HG03565 (cell line): Measurements from ENCODE around the gene SLC12A3.

Experiments used
- ATAC-seq: cut with Tn5 transposase; IDR thresholded peaks from one replicate; pipeline ENCODE4 v1.9.1; 2021; ENCODE audit warnings: mild to moderate bottlenecking, moderate library complexity; ENCODE audit not compliant: unreplicated experiment

Gene SLC12A3, protein sequence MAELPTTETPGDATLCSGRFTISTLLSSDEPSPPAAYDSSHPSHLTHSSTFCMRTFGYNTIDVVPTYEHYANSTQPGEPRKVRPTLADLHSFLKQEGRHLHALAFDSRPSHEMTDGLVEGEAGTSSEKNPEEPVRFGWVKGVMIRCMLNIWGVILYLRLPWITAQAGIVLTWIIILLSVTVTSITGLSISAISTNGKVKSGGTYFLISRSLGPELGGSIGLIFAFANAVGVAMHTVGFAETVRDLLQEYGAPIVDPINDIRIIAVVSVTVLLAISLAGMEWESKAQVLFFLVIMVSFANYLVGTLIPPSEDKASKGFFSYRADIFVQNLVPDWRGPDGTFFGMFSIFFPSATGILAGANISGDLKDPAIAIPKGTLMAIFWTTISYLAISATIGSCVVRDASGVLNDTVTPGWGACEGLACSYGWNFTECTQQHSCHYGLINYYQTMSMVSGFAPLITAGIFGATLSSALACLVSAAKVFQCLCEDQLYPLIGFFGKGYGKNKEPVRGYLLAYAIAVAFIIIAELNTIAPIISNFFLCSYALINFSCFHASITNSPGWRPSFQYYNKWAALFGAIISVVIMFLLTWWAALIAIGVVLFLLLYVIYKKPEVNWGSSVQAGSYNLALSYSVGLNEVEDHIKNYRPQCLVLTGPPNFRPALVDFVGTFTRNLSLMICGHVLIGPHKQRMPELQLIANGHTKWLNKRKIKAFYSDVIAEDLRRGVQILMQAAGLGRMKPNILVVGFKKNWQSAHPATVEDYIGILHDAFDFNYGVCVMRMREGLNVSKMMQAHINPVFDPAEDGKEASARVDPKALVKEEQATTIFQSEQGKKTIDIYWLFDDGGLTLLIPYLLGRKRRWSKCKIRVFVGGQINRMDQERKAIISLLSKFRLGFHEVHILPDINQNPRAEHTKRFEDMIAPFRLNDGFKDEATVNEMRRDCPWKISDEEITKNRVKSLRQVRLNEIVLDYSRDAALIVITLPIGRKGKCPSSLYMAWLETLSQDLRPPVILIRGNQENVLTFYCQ

GRCh38 chr16:56864960-56865359, at the start of gene SLC12A3:
Gene SLC12A3, plus strand, starts transcription at chr16:56865207. Its CDS starts 29 bp downstream, at chr16:56865236.
- no peak for ATAC-seq

- no peak for ATAC-seq
Measured at GRCh38 chr16:56815721-56816120, 49.3 kb upstream of the SLC12A3 start.

DNA sequence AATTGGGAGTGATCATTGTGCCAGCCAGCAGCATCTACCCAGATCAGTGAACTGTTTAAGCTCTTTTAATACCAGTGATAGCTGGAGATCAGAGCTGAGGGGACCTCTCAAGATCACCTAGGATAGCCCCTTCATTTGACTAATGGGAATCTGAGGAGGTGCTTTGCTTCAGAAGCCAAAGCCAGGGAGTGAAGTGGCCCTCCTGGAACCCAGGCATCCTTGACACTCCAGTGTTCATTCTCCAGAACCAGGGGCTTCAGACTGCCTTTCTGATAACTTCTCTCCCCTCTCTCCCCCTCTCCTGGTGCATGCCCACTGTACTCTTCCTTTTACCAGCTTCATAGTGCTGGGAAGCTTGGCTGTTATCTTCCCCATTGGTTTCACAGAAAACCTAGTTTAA, 48.0 kb upstream of the SLC12A3 start:
- ATAC-seq = no peak

DNA sequence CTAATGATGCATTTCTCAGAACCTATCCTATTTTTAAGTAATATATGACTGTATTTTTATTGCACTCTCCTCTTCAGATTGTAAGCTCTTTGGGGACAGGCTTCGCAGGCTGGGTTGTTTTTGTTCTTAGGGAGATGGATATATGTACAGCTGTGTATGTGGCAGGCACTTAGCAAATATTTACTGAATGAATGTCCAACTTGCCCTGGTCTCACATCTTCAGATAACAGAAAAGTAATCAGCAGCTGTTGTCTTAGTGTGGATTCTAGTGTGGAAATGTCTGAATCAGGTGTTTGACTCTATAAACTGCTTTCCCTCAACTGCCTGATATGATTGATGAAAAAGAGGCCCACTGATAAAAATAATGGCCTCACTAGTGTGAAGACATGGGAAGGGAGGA, 47.1 kb upstream of the SLC12A3 start:
- no peak for ATAC-seq

- no peak for ATAC-seq
Measured at GRCh38 chr16:56823081-56823733, 41.8 kb upstream of the SLC12A3 start.

GRCh38 chr16:56824331-56824730, 40.7 kb upstream of the SLC12A3 start:
- ATAC-seq = no peak

DNA sequence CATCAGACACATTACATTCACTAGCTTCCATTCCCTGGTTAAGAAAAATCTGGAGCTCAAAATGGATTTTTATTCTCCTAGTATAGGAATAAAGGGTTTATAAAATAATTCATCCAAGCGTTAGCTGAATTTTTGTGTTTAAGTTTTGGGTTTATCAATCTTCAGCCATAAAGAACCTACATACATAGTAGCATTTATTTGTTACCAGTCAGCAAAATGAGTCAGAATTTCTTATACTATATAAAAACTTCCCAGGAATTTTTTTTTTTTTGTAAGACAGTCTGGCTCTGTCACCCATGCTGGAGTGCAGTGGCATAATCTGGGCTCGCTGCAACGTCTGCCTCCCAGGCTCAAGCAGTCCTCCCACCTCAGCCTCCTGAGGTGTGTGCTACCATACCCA, 40.2 kb upstream of the SLC12A3 start:
- no peak for ATAC-seq

DNA sequence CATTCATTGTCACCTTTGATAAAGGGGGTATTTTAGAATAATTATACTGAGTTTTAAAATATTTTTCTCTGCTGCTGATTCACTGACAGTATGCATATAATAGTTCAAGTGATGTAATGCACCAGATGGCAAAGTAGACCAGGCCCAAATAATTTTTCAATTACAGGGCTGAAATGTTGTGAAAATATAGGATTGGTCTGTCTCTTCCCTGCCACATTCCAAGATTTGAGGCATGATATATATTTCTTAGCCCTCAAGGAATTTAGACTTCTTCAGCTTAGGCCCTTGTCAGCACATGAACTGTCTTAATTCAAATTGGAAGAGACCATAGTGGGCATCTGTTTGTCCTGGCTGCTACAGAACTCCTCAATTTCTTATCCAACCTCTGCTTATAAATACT, 39.2 kb upstream of the SLC12A3 start:
- ATAC-seq = no peak

DNA sequence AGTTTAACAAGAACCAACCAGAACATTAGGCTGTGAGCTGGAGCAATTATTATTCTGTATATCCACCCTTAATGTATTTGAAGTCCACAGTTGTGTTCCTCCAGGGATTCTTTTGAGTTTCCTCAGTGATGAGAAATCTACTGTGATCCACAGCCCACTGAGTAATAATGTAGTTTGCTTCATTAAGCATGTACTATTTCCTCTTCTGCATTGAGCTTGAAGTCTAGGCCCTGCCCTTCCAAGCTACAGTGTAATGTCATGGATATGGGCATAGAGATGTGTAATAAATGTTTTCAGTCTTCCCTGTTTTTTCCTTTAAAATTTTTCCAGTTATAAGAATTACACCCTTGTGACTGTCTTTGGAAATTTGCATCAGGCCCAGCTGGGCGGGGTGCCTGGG, 36.4 kb upstream of the SLC12A3 start:
- ATAC-seq = no peak

DNA sequence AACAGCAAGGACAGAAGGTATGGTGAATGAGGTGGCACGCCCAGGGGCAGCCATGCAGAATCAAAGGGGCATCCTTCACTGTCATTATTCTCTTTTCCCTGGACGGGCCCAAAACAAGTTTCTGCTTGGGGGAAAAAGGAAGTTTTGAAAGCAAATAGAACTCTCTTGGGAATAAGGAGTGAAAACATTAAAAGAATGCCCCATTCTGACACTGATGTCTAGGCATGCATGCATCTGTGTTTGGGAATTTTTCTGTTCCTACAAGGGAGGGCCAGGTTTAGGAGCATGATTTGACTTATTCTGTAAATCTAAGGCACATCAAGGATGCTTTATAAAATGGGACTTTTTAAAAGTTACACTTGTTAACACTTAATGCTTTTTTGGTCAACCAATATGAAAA, 34.3 kb upstream of the SLC12A3 start:
- no peak for ATAC-seq

DNA sequence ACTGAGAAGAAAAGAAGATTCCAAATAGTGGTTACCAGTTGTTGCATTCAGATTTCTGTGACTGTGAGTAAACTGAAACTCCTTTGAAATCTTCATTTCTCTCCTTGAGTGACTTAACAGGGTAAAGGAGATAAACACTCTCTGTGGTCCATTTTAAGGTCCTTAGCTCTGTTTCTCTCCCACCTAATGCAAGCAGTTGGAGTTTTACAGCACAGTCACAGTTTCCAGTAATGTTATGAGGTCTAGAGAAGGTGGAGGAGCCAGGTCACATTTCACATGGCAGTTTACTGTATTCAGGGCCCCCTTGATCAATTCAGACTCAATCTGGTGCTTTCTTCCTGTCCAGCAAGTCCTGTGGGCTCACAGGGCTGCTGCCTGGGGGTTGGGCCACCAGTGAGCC, 32.2 kb upstream of the SLC12A3 start:
- ATAC-seq = no peak

DNA sequence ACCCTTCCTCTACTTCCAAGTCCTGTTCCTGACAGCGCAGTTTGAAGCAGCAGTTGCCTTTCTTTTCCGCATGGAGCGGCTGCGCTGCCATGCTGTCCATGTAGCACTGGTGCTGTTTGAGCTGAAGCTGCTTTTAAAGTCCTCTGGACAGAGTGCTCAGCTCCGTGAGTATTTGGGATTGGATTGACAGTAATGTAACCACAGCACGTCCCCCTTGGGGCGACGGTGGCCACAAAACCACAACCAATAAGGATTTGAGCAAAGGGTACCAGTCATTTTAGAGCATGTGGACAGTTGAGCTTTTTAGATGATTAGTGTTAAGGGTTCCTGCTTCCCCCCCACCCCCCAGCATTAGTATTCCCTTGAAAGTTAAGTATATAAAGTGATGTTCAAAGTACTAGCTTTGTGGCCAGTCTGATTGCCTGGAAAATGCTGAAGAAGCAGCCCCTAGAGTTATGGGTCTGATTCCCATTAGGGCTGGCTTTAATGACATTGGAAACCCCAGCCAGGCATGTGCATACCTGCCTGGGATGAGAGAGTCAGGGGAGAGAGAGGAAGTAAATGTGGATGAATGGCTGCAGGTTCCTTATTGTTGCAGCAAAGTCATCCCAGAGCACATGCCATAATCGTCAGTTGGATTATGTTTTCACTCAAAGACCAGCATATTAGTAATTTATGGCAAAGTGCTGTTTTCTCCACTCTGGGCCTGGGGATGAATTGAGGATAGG, 31.6 kb upstream of the SLC12A3 start:
- ATAC-seq = no peak

- no peak for ATAC-seq
Measured at GRCh38 chr16:56835320-56835719, 29.7 kb upstream of the SLC12A3 start.

GRCh38 chr16:56836410-56837230, 28.4 kb upstream of the SLC12A3 start:
- ATAC-seq = no peak

DNA sequence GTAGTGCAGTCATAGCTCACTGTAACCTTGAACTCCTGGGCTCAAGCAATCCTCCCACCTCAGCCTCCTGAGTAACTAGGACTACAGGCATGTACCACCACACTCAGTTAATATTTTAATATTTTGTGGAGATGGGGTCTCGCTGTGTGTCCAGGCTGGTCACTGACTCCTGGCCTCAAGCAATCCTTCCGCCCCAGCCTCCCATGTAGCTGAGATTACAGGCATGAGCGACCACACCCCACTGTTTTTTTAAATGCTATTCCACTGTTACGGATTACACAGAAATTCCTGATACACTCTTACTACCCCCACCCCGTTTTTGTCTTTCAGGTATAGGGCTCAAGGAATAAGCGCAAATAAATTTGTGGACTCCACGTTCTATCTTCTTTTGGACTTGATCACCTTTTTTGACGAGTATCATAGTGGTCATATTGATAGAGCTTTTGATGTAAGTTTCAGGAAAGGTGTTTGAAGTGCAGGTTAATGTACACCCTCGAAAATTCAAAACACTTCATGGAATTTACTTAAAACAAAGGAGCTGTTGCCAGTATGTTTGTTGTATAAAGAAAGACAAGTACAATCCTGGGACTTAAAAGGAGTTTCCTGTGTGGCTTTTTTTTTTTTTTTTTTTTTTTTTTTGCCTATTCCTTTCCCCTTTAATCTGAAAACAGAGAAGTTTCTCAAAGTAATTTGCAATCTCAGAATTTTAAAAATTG, 26.2 kb upstream of the SLC12A3 start:
- no peak for ATAC-seq

DNA sequence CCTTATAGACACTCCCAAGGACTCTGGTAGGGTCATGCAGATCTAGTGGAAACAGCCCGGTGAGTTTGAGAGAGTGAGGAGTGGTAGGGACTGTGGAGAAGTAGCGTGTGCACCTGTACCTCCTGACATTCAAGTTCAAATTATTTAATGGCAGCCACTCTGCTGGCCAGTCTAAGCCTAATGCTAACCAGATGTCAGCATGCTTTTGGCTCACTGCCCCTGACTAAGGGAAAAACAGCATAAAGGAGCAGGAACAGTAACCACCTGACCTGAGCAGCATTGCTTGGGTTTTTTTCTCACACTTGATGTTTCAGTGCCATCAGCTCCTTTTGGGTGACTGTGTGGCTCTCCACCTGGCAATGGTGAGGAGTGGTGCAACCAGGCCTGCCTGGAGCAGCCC, 23.8 kb upstream of the SLC12A3 start:
- ATAC-seq = no peak

DNA sequence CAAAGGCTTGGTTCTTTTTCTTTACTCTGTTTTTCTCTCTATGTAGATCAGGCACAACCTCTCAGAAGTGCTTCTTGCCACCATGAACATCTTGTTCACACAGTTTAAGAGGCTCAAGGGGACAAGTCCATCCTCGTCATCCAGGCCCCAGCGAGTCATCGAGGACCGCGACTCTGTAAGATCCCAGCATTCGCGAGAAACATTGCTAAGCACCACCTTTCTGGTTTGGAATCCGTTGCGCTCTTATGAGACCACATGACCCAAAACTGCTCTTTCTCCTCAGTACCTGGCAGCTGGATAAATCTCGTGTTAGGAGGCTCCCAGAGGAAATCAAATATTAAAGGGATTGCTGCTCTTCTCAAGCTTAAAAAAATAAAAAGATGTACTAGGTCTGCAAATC, 23.3 kb upstream of the SLC12A3 start:
- ATAC-seq = no peak

- ATAC-seq = no peak
Measured at GRCh38 chr16:56842133-56842532, 22.9 kb upstream of the SLC12A3 start.

- no peak for ATAC-seq
Measured at GRCh38 chr16:56844056-56844455, 21.0 kb upstream of the SLC12A3 start.
